Measurements from ENCODE around the gene EEF2. TPM values are rescaled to one million over a fixed set of nuclear protein-coding genes. Genes with fewer than 3 reads are reported as not detected.

Gene EEF2
- total and polyA plus RNA-seq, 5 donors: 1,037 to 2,630 (median 2,120) TPM

DNA sequence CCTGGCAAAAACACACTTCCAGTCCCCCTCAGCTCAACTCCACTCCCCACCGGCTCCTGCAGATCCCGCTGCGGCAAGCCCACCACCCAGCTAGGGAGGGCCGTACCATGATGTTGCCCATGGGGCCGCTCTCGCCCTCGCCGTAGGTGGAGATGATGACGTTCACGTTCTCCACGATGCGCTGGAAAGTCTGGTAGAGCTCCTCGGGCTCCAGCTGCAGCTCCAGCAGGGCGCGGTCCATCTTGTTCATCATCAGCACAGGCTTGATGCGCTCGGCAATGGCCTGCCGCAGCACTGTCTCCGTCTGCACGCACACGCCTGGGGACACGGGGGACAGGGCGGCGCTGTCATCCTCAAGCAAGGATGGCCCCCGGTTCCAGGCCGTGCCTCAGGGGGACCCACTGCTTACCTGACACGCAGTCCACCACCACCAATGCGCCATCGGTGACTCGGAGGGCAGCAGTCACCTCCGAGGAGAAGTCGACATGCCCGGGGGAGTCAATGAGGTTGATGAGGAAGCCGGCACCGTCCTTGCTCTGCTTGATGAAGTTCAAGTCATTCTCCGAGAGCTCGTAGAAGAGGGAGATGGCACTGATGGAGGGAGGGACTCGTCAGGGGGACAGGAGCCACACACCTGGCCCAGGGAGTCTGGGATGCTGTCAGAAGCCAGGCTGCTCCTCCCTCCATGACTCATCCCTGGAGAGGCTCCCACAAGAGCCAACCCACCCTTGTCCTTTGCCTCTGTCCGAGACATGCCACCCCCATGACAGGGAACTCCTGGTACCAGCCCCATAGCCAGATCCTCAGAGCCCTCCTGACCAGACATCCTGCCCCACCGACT lies 2.3 kb downstream of the EEF2 start:
- Histone ChIP-seq H3K4me1 (ENCODE audit: control insufficient read depth, insufficient read depth, low read length) (no peaks in the 10 kb centered on the region), H3K4me3 (ENCODE audit: low read length) (no peak overlapping the region), H3K27ac (ENCODE audit: low read length) (peak overlapping the region; percentile 32), H3K27me3 (ENCODE audit: control insufficient read depth, insufficient read depth) (no peaks in the 10 kb centered on the region), H3K9me3 (ENCODE audit: control insufficient read depth, low read length) (no peaks in the 10 kb centered on the region)
- intact Hi-C loops (cut with DNase I): loop anchor here in 2 of 4 donors (10.0 kb wide), 2 partner anchors 142 to 202 kb away; partner anchors contain the start of genes ANKRD24 (in 1 of the 2), MAP2K2 (in 1 of the 2) and SIRT6 (in 1 of the 2)
- DNase-seq (peak in 2 of 3 donors; percentile 58 to 71), ATAC-seq (peak in 1 of 2 donors; percentile 4)
- 82% methylated on average over 40 of the region's 40 CpGs for WGBS

DNA sequence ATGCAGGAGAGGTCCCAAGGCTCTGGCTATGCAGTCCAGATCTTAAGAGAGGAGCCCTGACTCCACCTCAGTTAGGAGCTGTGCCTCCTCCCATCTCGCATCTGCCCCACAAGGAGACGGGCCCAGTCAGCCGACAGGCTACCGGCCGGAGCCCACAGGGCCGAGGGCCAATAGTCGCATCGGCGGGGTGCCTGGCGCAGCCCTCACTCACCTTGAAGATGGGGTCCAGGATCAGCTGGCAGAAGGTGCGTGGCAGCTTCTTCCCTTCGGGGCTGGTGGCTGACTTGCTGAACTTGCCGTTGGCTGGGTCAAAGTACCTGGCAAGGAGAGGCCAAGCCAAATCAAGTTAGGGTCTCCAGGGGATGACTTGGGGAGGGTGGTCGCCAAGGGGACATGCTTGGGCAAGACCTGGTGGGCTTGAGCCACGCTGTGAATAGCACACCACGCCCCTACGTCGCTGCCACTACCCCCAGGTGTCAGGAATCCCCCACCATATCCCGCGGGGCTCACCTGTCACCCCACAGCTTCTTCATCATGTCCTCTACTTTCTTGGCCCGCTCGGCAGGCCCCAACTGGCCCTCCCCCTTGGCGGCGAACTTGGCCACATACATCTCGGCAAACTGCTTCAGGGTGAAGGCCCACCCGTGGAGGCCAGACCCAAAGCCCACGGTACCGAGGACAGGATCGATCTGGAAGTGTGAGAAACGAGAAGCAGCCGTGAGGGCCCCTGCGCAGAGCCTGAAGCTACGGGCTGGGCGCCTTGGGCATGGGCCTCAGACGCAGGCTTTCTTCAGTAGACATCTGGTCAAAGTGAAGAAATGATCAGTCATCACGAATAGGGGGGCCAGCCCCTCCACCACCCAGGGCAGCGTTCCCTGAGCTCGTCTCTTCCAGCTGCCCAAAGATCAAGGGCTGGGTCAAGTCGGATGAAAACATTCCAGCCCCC lies 3.3 kb downstream of the EEF2 start:
- ATAC-seq: no peak
- peak in 2 of 3 donors; percentile 57 to 63 for DNase-seq
- WGBS: 86% methylated on average over 39 of the region's 39 CpGs
- no peaks in the 10 kb centered on the region for H3K9me3 ChIP-seq (ENCODE audit: control insufficient read depth, low read length)
- no peaks in the 10 kb centered on the region for H3K4me1 ChIP-seq (ENCODE audit: control insufficient read depth, insufficient read depth, low read length)
- intact Hi-C loops (cut with DNase I): loop anchor here in 2 of 4 donors (10.0 kb wide), 2 partner anchors 143 to 203 kb away; partner anchors contain the start of genes ANKRD24 (in 1 of the 2), MAP2K2 (in 1 of the 2) and SIRT6 (in 1 of the 2)
- H3K27me3 ChIP-seq (ENCODE audit: control insufficient read depth, insufficient read depth): no peaks in the 10 kb centered on the region
- no peak overlapping the region for H3K27ac ChIP-seq (ENCODE audit: low read length)
- H3K4me3 ChIP-seq (ENCODE audit: low read length): no peak overlapping the region

DNA sequence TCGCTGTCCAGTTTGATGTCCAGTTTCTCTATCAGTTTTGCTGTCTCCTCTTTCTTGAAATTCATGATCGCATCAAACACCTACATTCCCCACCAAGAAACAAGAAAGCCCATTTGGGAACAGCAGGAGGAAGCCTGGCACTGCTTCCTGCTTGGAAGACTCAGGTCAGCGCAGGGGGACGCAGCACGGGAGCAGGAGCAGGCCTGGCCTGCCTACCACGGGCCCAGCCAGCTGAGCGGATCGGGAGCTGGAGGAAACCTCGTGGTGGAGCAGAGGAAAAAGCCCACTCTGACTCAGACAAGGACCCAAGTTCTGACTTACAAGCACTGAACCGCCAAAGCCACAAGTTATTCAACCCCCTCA lies 3.9 kb downstream of the EEF2 start:
- Histone ChIP-seq H3K9me3 (ENCODE audit: control insufficient read depth, low read length) (no peaks in the 10 kb centered on the region), H3K4me1 (ENCODE audit: control insufficient read depth, insufficient read depth, low read length) (no peaks in the 10 kb centered on the region), H3K27ac (ENCODE audit: low read length) (no peak overlapping the region), H3K4me3 (ENCODE audit: low read length) (no peak overlapping the region), H3K27me3 (ENCODE audit: control insufficient read depth, insufficient read depth) (no peaks in the 10 kb centered on the region)
- intact Hi-C loops (cut with DNase I): loop anchor here in 2 of 4 donors (10.0 kb wide), 2 partner anchors 143 to 203 kb away; partner anchors contain the start of genes ANKRD24 (in 1 of the 2), MAP2K2 (in 1 of the 2) and SIRT6 (in 1 of the 2)
- DNase-seq (no peak), ATAC-seq (no peak)
- WGBS: 87% methylated on average over 10 of the region's 10 CpGs

DNA sequence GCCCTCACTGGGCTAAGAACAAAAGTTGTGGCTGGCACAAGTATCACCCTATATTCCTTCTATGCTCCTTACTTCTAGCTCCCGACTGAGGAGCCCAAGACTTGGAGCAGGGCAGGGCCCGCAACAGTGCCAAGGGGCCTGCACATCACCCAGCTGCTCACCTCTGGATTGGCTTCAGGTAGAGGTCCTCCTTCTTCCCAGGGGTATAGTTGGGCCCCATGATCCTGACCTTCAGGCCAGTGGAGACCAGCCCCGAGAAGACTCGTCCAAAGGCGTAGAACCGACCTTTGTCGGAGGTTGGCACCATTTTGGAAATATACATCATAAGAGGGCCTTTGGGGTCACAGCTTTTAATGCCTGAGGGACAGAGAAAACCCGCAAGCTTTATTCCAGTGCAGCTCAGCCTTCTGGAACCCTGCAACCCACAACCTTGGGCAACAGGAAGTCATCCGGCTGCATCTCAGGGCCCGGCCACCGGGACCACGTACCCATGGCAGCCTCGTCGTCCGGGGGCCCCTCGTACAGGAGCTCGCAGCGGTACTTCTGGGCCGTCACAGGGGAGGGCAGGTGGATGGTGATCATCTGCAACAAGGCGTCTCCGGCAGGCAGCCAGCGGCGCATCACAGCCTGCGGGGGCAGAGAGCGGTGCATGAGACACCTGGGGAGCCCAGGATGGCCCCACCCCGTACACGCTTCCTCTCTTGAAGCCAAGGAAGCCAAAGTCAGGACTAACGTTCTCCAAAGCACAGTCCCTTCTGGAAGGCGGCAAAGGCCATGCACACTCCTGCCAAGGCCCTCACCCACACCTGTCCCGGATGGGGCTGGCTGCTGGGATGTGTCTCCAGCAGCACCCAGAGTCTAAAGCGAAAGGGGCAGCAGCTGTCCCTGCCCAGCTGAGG lies 4.7 kb downstream of the EEF2 start:
- H3K4me1 ChIP-seq (ENCODE audit: control insufficient read depth, insufficient read depth, low read length): no peaks in the 10 kb centered on the region
- WGBS: 84% methylated on average over 31 of the region's 31 CpGs
- no peak for ATAC-seq
- peak in 2 of 3 donors; percentile 18 to 67 for DNase-seq
- no peak overlapping the region for H3K4me3 ChIP-seq (ENCODE audit: low read length)
- no peaks in the 10 kb centered on the region for H3K9me3 ChIP-seq (ENCODE audit: control insufficient read depth, low read length)
- no peaks in the 10 kb centered on the region for H3K27me3 ChIP-seq (ENCODE audit: control insufficient read depth, insufficient read depth)
- intact Hi-C loops (cut with DNase I): loop anchor here in 2 of 4 donors (10.0 kb wide), 2 partner anchors 144 to 204 kb away; partner anchors contain the start of genes ANKRD24 (in 1 of the 2), MAP2K2 (in 1 of the 2) and SIRT6 (in 1 of the 2)
- no peak overlapping the region for H3K27ac ChIP-seq (ENCODE audit: low read length)

DNA sequence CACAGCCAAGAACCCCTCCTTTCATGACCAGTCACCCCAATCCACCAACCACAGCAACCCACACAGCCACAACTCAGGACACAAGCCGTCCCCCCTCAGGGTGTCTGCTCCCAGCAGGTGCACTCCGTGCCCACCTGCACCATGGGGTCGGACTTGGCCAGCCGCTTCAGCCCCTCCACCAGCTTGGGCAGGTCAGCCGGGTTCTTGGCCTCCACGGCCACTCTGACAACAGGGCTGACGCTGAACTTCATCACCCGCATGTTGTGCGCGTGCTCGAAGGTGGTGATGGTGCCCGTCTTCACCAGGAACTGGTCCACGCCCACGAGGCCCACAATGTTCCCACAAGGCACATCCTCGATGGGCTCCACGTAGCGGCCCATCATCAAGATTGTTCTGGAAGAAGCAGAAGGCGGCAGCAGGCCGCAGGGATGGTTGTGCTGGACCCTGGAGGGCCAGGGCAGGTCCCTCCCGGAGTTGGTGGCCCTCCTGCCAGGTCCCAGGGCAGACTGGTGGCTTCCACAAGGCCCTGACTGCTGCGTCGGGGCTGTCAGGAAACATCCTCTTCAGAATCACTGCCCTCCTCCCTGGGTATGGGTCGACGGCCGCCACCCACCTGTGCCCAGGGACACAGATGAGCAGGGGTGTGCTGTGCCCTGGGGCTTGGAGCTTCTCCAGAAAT lies 5.5 kb downstream of the EEF2 start:
- ATAC-seq: no peak
- Histone ChIP-seq H3K9me3 (ENCODE audit: control insufficient read depth, low read length) (no peaks in the 10 kb centered on the region), H3K4me3 (ENCODE audit: low read length) (no peak overlapping the region), H3K27me3 (ENCODE audit: control insufficient read depth, insufficient read depth) (no peaks in the 10 kb centered on the region), H3K27ac (ENCODE audit: low read length) (no peak overlapping the region), H3K4me1 (ENCODE audit: control insufficient read depth, insufficient read depth, low read length) (no peaks in the 10 kb centered on the region)
- intact Hi-C loops (cut with DNase I): loop anchor here in 2 of 4 donors (10.0 kb wide), 2 partner anchors 145 to 205 kb away; partner anchors contain the start of genes ANKRD24 (in 1 of the 2), MAP2K2 (in 1 of the 2) and SIRT6 (in 1 of the 2)
- peak in 1 of 3 donors; percentile 53 for DNase-seq
- 89% methylated on average over 25 of the region's 25 CpGs for WGBS

DNA sequence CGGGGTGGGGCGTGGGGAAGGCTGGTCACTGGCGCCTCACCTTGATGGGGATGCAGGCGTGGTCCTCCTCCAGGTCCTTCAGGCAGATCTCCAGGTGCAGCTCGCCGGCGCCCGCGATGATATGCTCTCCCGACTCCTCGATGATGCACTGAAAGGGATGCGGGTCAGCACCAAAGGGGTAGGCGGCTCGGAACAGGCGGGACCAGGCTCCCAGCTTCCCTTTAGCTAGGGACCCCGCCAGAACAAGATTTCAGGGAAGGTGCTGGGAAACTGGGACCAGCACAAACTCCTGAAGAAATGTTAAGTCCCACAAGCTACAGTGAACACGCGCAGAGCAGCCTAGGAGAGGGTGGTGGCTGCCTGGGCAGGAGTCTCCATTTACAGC lies 6.0 kb downstream of the EEF2 start:
- WGBS: 93% methylated on average over 18 of the region's 18 CpGs
- no peaks in the 10 kb centered on the region for H3K27me3 ChIP-seq (ENCODE audit: control insufficient read depth, insufficient read depth)
- no peak overlapping the region for H3K27ac ChIP-seq (ENCODE audit: low read length)
- ATAC-seq (no peak), DNase-seq (peak in 1 of 3 donors; percentile 48)
- H3K4me3 ChIP-seq (ENCODE audit: low read length): no peak overlapping the region
- H3K9me3 ChIP-seq (ENCODE audit: control insufficient read depth, low read length): no peaks in the 10 kb centered on the region
- intact Hi-C loops (cut with DNase I): no loop called here
- H3K4me1 ChIP-seq (ENCODE audit: control insufficient read depth, insufficient read depth, low read length): no peaks in the 10 kb centered on the region

DNA sequence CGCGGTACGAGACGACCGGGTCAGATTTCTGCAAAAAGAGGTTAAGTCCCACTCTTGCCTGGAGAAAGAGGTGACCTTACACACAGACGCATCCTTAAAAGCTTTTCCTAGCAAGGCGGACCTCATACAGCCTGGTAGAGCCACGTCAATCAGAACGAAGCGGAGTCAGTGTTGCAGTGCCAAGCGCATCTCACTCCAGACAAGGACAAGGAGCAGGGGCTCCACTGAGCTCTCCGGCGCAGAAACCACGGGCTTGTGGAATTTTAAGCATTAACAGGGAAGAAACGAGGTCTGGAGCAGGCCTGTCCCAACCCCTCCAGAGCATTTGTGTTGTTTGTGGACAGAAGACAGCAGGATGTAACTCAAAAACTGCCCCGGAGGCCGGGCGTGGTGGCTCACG lies 7.1 kb downstream of the EEF2 start:
- 92% methylated on average over 19 of the region's 19 CpGs for WGBS
- DNase-seq: peak in 1 of 3 donors; percentile 39
- intact Hi-C loops (cut with DNase I): no loop called here
- ATAC-seq: no peak
- Histone ChIP-seq H3K4me3 (ENCODE audit: low read length) (no peak overlapping the region), H3K9me3 (ENCODE audit: control insufficient read depth, low read length) (no peaks in the 10 kb centered on the region), H3K4me1 (ENCODE audit: control insufficient read depth, insufficient read depth, low read length) (no peaks in the 10 kb centered on the region), H3K27ac (ENCODE audit: low read length) (no peak overlapping the region), H3K27me3 (ENCODE audit: control insufficient read depth, insufficient read depth) (no peaks in the 10 kb centered on the region)

DNA sequence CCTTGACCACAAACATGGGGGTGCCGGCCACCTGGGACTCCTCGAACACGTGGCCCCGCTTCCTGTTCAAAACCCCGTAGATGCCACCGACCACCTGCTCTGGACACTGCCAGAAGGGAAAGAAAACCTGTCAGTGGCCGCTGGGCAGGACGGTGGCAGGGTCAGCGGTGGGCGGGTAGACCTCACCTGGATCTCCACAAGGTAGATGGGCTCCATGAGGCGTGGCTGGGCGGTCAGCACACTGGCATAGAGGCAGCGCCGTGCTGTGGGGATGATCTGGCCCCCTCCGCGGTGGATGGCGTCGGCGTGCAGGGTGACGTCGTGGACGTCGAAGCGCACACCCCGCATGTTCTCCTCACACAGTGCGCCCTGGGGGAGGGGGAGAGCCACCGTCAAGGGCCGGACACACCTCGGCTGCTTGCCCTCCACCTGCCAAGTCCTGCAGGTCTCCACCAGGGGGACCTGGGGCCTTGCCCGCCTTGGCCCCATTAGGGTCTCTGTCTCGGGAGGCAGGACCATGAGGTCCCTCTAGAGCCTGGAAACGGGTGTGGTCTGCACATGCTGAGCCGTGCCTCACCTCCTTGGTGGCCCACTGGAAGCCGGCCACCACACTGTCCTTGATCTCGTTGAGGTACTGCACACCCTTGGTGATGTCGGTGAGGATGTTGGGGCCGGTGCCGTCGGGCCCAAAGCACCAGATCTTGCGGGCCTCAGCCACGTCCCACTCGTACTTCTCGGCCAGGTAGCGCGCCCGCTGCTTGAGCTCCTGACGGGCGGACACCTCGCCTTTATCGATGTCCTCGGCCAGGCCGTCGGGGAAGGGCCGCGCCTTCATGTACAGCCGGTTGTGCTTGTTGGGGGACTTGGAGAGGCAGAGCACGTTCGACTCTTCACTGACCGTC lies 7.8 kb downstream of the EEF2 start:
- H3K4me3 ChIP-seq (ENCODE audit: low read length): no peak overlapping the region
- DNase-seq (peak in 2 of 3 donors; percentile 64 to 68), ATAC-seq (peak; percentile 1)
- intact Hi-C loops (cut with DNase I): no loop called here
- no peak overlapping the region for H3K27ac ChIP-seq (ENCODE audit: low read length)
- H3K9me3 ChIP-seq (ENCODE audit: control insufficient read depth, low read length): no peaks in the 10 kb centered on the region
- no peaks in the 10 kb centered on the region for H3K27me3 ChIP-seq (ENCODE audit: control insufficient read depth, insufficient read depth)
- H3K4me1 ChIP-seq (ENCODE audit: control insufficient read depth, insufficient read depth, low read length): no peaks in the 10 kb centered on the region
- 89% methylated on average over 59 of the region's 59 CpGs for WGBS
